Smooth muscle cell (in vitro differentiated cells): Measurements from ENCODE around the gene PPP1R9B. TPM values are rescaled to one million over a fixed set of nuclear protein-coding genes. Genes with fewer than 3 reads are reported as not detected.

Experiments used
- DNase-seq: peaks from one replicate; lab custom pipeline; 2025; ENCODE audit not compliant: unreplicated experiment; lab: John Stamatoyannopoulos, UW
- H2AFZ ChIP-seq: fragments of 200-600 bp; sonication (generic); 2 replicates; pipeline ENCODE4 v1.6.0; 2016; ENCODE audit warnings: antibody characterized with exemption, low read depth, mild to moderate bottlenecking
- H3F3A ChIP-seq: fragments of 200-600 bp; sonication (generic); 2 replicates; pipeline ENCODE4 v1.6.0; 2017; ENCODE audit warnings: antibody characterized with exemption, low read depth
- H3K27ac ChIP-seq: fragments of 200-600 bp; sonication (generic); 2 replicates; pipeline ENCODE4 v1.5.1; 2016; ENCODE audit warnings: low read depth, mild to moderate bottlenecking
- H3K27me3 ChIP-seq: fragments of 200-600 bp; sonication (generic); 2 replicates; pipeline ENCODE4 v1.6.1; 2016; ENCODE audit warnings: low read depth, mild to moderate bottlenecking
- H3K36me3 ChIP-seq: fragments of 200-600 bp; sonication (generic); 2 replicates; pipeline ENCODE4 v1.5.1; 2016; ENCODE audit warnings: low read depth
- H3K4me1 ChIP-seq: fragments of 200-600 bp; sonication (generic); 2 replicates; pipeline ENCODE4 v1.5.1; 2016; ENCODE audit warnings: low read depth
- H3K4me2 ChIP-seq: fragments of 200-600 bp; sonication (generic); 2 replicates; pipeline ENCODE4 v1.6.0; 2016; ENCODE audit warnings: mild to moderate bottlenecking
- H3K4me3 ChIP-seq: fragments of 200-600 bp; sonication (generic); 2 replicates; pipeline ENCODE4 v1.5.1; 2016; ENCODE audit warnings: mild to moderate bottlenecking
- H3K79me2 ChIP-seq: fragments of 200-600 bp; sonication (generic); 2 replicates; pipeline ENCODE4 v1.6.0; 2016; ENCODE audit warnings: low read depth, mild to moderate bottlenecking
- H3K9ac ChIP-seq: fragments of 200-600 bp; sonication (generic); 2 replicates; pipeline ENCODE4 v1.6.0; 2016; ENCODE audit warnings: low read depth
- H3K9me3 ChIP-seq: fragments of 200-600 bp; sonication (generic); replicated peaks from 2 replicates; pipeline ENCODE4 v1.5.1; 2016; ENCODE audit warnings: low read depth
- H4K20me1 ChIP-seq: fragments of 200-600 bp; sonication (generic); 2 replicates; pipeline ENCODE4 v1.6.0; 2016; ENCODE audit warnings: low read depth
- WGBS: methylation state at CpG from one replicate; pipeline ENCODE4 v1.1.7; 2016; ENCODE audit warnings: low lambda C conversion rate; 5-methylcytosine and 5-hydroxymethylcytosine counted together
- polyA plus RNA-seq: library from polyadenylated mRNA; unstranded; fragments of >200 nt; fragmentation: Nextera tagmentation; extraction: Ambion mirVana; gene quantifications from 2 replicates; pipeline ENCODE4 v1.2.1, GENCODE V29; 2016
- total RNA-seq: library from RNA; depleted of rRNA; stranded (reverse); fragments of >200 nt; gene quantifications from 2 replicates; pipeline ENCODE4 v1.2.3, GENCODE V29; 2014
- TF ChIP-seq, protein P1 (sequence below): fragments of 200-600 bp; sonication (generic); IDR thresholded peaks from 2 replicates; pipeline ENCODE4 v1.5.1; 2017; ENCODE audit warnings: borderline replicate concordance, mild to moderate bottlenecking, antibody characterized with exemption; ENCODE audit not compliant: insufficient read depth, poor library complexity, severe bottlenecking

The PPP1R9B gene
- total and polyA plus RNA-seq, 2 experiments from 2014 or later = 6.7 to 20.8 TPM

- Histone ChIP-seq H3K4me1 (peaks cover 10% of the 10 kb centered on the region), H3F3A (peaks cover 3% of the 10 kb centered on the region), H3K9ac (no peak overlapping the region), H4K20me1 (no peaks in the 10 kb centered on the region), H3K36me3 (no peaks in the 10 kb centered on the region), H3K4me3 (no peak overlapping the region), H3K4me2 (no peak overlapping the region), H3K27ac (no peak overlapping the region), H2AFZ (no peak overlapping the region), H3K9me3 (no peaks in the 10 kb centered on the region), H3K27me3 (no peaks in the 10 kb centered on the region), H3K79me2 (peaks cover 8% of the 10 kb centered on the region)
- WGBS = 92% methylated on average over 3 of the region's 3 CpGs
- no peak for DNase-seq
- TF ChIP-seq, protein P1, sequence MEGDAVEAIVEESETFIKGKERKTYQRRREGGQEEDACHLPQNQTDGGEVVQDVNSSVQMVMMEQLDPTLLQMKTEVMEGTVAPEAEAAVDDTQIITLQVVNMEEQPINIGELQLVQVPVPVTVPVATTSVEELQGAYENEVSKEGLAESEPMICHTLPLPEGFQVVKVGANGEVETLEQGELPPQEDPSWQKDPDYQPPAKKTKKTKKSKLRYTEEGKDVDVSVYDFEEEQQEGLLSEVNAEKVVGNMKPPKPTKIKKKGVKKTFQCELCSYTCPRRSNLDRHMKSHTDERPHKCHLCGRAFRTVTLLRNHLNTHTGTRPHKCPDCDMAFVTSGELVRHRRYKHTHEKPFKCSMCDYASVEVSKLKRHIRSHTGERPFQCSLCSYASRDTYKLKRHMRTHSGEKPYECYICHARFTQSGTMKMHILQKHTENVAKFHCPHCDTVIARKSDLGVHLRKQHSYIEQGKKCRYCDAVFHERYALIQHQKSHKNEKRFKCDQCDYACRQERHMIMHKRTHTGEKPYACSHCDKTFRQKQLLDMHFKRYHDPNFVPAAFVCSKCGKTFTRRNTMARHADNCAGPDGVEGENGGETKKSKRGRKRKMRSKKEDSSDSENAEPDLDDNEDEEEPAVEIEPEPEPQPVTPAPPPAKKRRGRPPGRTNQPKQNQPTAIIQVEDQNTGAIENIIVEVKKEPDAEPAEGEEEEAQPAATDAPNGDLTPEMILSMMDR = no peak
These were observed 57.2 kb downstream of the PPP1R9B start for GRCh38 chr17:50093246-50093645.

- Histone ChIP-seq H3K79me2 (peaks cover 8% of the 10 kb centered on the region), H3K9ac (no peak overlapping the region), H3F3A (peaks cover 3% of the 10 kb centered on the region), H3K36me3 (no peaks in the 10 kb centered on the region), H3K9me3 (no peaks in the 10 kb centered on the region), H3K4me2 (no peak overlapping the region), H3K27ac (no peak overlapping the region), H2AFZ (no peak overlapping the region), H3K4me1 (peaks cover 10% of the 10 kb centered on the region), H3K4me3 (no peak overlapping the region), H4K20me1 (no peaks in the 10 kb centered on the region), H3K27me3 (no peaks in the 10 kb centered on the region)
- WGBS = 80% methylated on average over 2 of the region's 2 CpGs
- no peak for DNase-seq
- TF ChIP-seq, protein P1 = no peak
These were observed 58.6 kb downstream of the PPP1R9B start for GRCh38 chr17:50091918-50092285.

DNA sequence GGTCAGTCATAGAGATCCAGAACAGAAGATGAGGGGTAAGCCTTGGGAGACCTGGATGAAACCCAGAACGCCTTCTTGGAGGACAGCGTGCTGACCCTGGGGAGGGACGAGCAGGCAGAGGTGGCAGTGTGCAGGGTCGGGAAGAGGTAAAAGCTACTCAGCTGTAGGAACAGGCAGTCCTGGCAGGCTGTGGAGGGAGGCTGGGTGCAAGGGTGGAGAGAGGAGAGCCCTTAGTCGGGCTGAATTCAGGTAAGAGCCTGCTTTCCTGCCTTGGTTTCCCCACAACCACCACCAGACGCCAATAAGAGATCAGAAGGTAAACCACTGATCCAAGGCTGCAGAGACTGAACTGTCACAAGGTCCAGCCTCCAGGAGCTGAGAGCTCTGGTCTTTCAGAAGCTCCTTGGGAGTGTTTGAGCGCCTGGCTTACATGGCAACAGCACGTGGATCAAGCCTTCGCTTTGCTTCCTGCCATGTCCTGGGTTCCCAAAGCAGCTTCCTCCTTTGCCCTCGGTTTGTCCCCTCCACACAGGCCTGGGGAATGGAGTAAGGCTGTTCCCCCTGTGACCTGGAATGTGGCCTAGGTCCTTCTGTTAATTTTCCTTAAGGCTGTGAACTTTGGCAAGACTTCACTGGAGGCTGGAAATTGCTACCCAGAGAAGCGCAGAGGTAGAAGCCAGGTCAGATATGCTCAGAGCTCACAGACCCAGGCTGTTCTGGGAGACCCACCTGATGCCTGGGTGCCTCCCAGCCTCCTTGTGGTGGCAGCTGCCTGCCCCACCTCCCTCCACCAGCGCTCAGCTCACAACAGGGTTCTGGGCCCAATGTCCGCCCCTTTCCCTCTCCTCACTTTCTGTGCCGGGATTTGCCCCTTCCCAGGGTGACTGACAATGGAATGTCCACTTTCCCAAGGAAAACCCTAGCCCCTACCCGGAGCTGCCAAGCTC lies 59.2 kb downstream of the PPP1R9B start:
- no peaks in the 10 kb centered on the region for H3K36me3 ChIP-seq

More for the DNA sequence above, 59.2 kb downstream of the PPP1R9B start:
- H3K4me1 ChIP-seq = peaks cover 10% of the 10 kb centered on the region
- peaks cover 8% of the 10 kb centered on the region for H3K79me2 ChIP-seq
- no peaks in the 10 kb centered on the region for H3K9me3 ChIP-seq
- peaks cover 3% of the 10 kb centered on the region for H3F3A ChIP-seq
- H2AFZ ChIP-seq = no peak overlapping the region
- 86% methylated on average over 15 of the region's 15 CpGs for WGBS
- H3K4me2 ChIP-seq = no peak overlapping the region
- no peak overlapping the region for H3K4me3 ChIP-seq
- no peak overlapping the region for H3K27ac ChIP-seq
- no peaks in the 10 kb centered on the region for H3K27me3 ChIP-seq
- no peaks in the 10 kb centered on the region for H4K20me1 ChIP-seq
- no peak overlapping the region for H3K9ac ChIP-seq
- no peak for DNase-seq
- TF ChIP-seq, protein P1 = no peak
